Lung (tissue), 12 donors: Measurements from ENCODE around the gene HSD17B11. TPM values are rescaled to one million over a fixed set of nuclear protein-coding genes. Genes with fewer than 3 reads are reported as not detected.
"Not testable (repeated sequence)": the region's sequence is repeated elsewhere in the genome, so short reads cannot be mapped to it uniquely, and the experiment has no call there.

Source experiments
- ATAC-seq: fragments of 200-7000 bp; cut with Tn5 transposase; one replicate; pipeline ENCODE4 v1.9.1; 2020; ENCODE audit warnings: moderate number of reproducible peaks; ENCODE audit not compliant: insufficient read depth, low FRiP score
- DNase-seq, 3 donors: peaks; one replicate each; pipeline ENCODE4 v3.0.0-alpha.2; 2013 to 2017
- H3K27ac ChIP-seq, 2 donors: one replicate each; pipeline ENCODE4 v1.5.1; 2013; ENCODE audit warnings: mild to moderate bottlenecking in 2 of 2, moderate library complexity in 2 of 2, control low read depth in 1 of 2, inconsistent platforms in 1 of 2, low read depth in 1 of 2, low read length in 1 of 2
- H3K27me3 ChIP-seq, 3 donors: one replicate each; pipeline ENCODE4 v1.5.1; 2013; ENCODE audit warnings: low read length in 2 of 3; ENCODE audit not compliant: control insufficient read depth in 3 of 3, insufficient read depth in 3 of 3
- H3K36me3 ChIP-seq, 4 donors: one replicate each; pipeline ENCODE4 v1.5.1; 2013; ENCODE audit warnings: low read length in 4 of 4, mild to moderate bottlenecking in 1 of 4, moderate library complexity in 1 of 4; ENCODE audit not compliant: control insufficient read depth in 4 of 4, insufficient read depth in 4 of 4
- H3K4me1 ChIP-seq, 5 donors: one replicate each; pipeline ENCODE4 v1.5.1; 2013; ENCODE audit warnings: low read length in 5 of 5, mild to moderate bottlenecking in 2 of 5, moderate library complexity in 1 of 5; ENCODE audit not compliant: control insufficient read depth in 5 of 5, insufficient read depth in 5 of 5
- H3K4me3 ChIP-seq: one replicate; pipeline ENCODE4 v1.5.1; 2013; ENCODE audit warnings: mild to moderate bottlenecking, control low read depth, moderate library complexity
- H3K9ac ChIP-seq, 2 donors: one replicate each; pipeline ENCODE4 v1.5.1; 2013; ENCODE audit warnings: low read length in 2 of 2, control low read depth in 1 of 2; ENCODE audit not compliant: insufficient read depth in 1 of 2
- H3K9me3 ChIP-seq, 4 donors: one replicate each; pipeline ENCODE4 v1.5.1; 2013; ENCODE audit warnings: low read length in 3 of 4, mild to moderate bottlenecking in 1 of 4, moderate library complexity in 1 of 4; ENCODE audit not compliant: control insufficient read depth in 4 of 4, insufficient read depth in 3 of 4
- CTCF ChIP-seq: IDR thresholded peaks from 2 replicates; pipeline ENCODE4 v1.5.1; 2012; ENCODE audit warnings: mild to moderate bottlenecking; ENCODE audit errors: control extremely low read depth, extremely low read depth
- WGBS, 2 donors: extraction: QIAGEN DNeasy Blood & Tissue Kit; methylation state at CpG; one replicate each; pipeline ENCODE4 v1.1.7; 2013; 5-methylcytosine and 5-hydroxymethylcytosine counted together
- polyA plus RNA-seq, 2 donors: library from polyadenylated mRNA; stranded (reverse); fragments of 200-250 nt; gene quantifications; one replicate each; pipeline ENCODE4 v1.2.1, GENCODE V29; 2013
- total RNA-seq, 2 donors: library from RNA; depleted of rRNA in 1 of 2; stranded (reverse); fragments of >200 nt in 1 of 2; gene quantifications; one replicate each; pipeline ENCODE4 v1.2.1, GENCODE V29; 2014 to 2021
- donor health status: control.
- donor health status: control.
- donor health status: Bipolar disorder and iron deficiency.
- donor health status: healthy.
- donor health status: DM: yes; HTN: yes; CAD: no.

The HSD17B11 gene
- total and polyA plus RNA-seq, 4 donors: 43.0 to 109 (median 55.4) TPM

GRCh38 chr4:87388901-87389300, 2.1 kb downstream of the HSD17B11 start:
- TF ChIP-seq CTCF: no peak
- no peak for DNase-seq
- Histone ChIP-seq H3K9ac (no peak overlapping the region), H3K9me3 (peaks cover 0 to 3% (median under 1%) of the 10 kb centered on the region in 4 donors), H3K4me1 (peaks cover 0 to 11% (median 7%) of the 10 kb centered on the region in 5 donors), H3K27ac (no peak overlapping the region), H3K36me3 (peaks cover 0 to 11% (median under 1%) of the 10 kb centered on the region in 4 donors), H3K27me3 (no peaks in the 10 kb centered on the region), H3K4me3 (no peak overlapping the region)
- 47 to 68% methylated on average over 3 of the region's 3 CpGs for WGBS, 2 donors
- ATAC-seq: no peak

- H3K9ac ChIP-seq: no peak overlapping the region
These were observed 3.8 kb downstream of the HSD17B11 start for GRCh38 chr4:87387237-87387636.

GRCh38 chr4:87384466-87385132, 6.4 kb downstream of the HSD17B11 start:
- H3K9me3 ChIP-seq, H3K9ac ChIP-seq, ATAC-seq, H3K4me3 ChIP-seq, H3K27me3 ChIP-seq, DNase-seq, H3K27ac ChIP-seq: not testable (repeated sequence)
- Histone ChIP-seq H3K36me3 (peaks cover 2 to 11% (median 5%) of the 10 kb centered on the region in 4 donors), H3K4me1 (peaks cover 0 to 10% (median 7%) of the 10 kb centered on the region in 5 donors)
- WGBS, 2 donors: 88% methylated on average over 9 of the region's 9 CpGs

More at GRCh38 chr4:87387237-87387636, 3.8 kb downstream of the HSD17B11 start:
- no peak for ATAC-seq
- no peaks in the 10 kb centered on the region for H3K27me3 ChIP-seq
- TF ChIP-seq CTCF: no peak
- H3K4me3 ChIP-seq: no peak overlapping the region
- DNase-seq: no peak
- H3K36me3 ChIP-seq: peaks cover 0 to 11% (median 1%) of the 10 kb centered on the region in 4 donors
- H3K4me1 ChIP-seq: peaks cover 0 to 18% (median 7%) of the 10 kb centered on the region in 5 donors
- H3K27ac ChIP-seq: no peak overlapping the region
- WGBS, 2 donors: 73 to 87% methylated on average over 3 of the region's 3 CpGs
- peaks cover 0 to 3% (median under 1%) of the 10 kb centered on the region in 4 donors for H3K9me3 ChIP-seq

GRCh38 chr4:87382931-87383330, 8.1 kb downstream of the HSD17B11 start:
- H3K36me3 ChIP-seq: peaks cover 2 to 5% (median 4%) of the 10 kb centered on the region in 4 donors
- ATAC-seq (no peak), DNase-seq (no peak)
- H3K27ac ChIP-seq: peak overlapping the region in 1 of 2 donors; percentile 73
- H3K9me3 ChIP-seq: no peaks in the 10 kb centered on the region
- peaks cover 0 to 7% (median 0%) of the 10 kb centered on the region in 5 donors for H3K4me1 ChIP-seq
- H3K27me3 ChIP-seq: no peaks in the 10 kb centered on the region
- H3K9ac ChIP-seq: no peak overlapping the region
- no peak overlapping the region for H3K4me3 ChIP-seq
- WGBS, 2 donors: 88 to 94% methylated on average over 3 of the region's 3 CpGs
- no peak for TF ChIP-seq CTCF
